Measurements from ENCODE around the gene RHBDF2. TPM values are rescaled to one million over a fixed set of nuclear protein-coding genes. Genes with fewer than 3 reads are reported as not detected.

RHBDF2 gene
- total RNA-seq, 1 donor from 2014 or later = 30.7 TPM

DNA sequence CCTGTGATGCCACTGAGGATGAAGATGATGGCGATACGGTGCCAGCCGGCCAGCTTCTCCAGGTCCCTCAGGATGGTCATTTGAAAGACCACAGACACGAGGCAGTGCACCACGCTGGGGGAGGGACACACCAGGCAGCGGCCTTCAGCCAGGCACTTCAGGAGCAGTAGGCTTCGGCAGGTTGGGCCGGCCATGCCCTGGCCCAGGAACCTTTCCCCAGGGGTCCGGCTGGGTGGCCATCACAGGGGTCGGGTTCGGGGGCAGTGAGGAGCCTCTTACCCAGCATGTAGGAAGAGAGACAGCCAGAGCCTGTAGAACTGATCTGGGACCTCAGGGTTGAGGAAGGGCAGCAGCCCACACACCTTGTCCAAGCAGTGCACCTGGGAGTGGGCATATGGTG lies 28.5 kb downstream of the RHBDF2 start:
- no peak for DNase-seq (ENCODE audit: low read depth)
- Histone ChIP-seq H3K4me1 (ENCODE audit: insufficient read depth, low read length) (no peaks in the 10 kb centered on the region), H4K20me1 (ENCODE audit: insufficient read depth, low read length) (no peaks in the 10 kb centered on the region), H3K4me3 (ENCODE audit: insufficient read depth, low read depth, low read length) (no peak overlapping the region), H3K9ac (ENCODE audit: low read length) (no peak overlapping the region), H3K36me3 (ENCODE audit: insufficient read depth, low read length) (no peaks in the 10 kb centered on the region), H3K27me3 (ENCODE audit: insufficient read depth, low read length) (no peaks in the 10 kb centered on the region), H3K4me2 (ENCODE audit: low read length) (no peak overlapping the region), H3K27ac (ENCODE audit: low read depth, low read length) (no peak overlapping the region), H3K79me2 (ENCODE audit: insufficient read depth, low read length) (no peaks in the 10 kb centered on the region), H3K9me3 (ENCODE audit: insufficient read depth, low read depth, low read length) (no peaks in the 10 kb centered on the region), H2AFZ (ENCODE audit: low read depth, low read length) (no peak overlapping the region)
- peaks cover 2% of the 10 kb centered on the region for H3K27me3 Mint-ChIP-seq (ENCODE audit: low read depth, unreplicated experiment)
- H3K36me3 Mint-ChIP-seq (ENCODE audit: low read depth, unreplicated experiment) = peaks cover 19% of the 10 kb centered on the region
- no peak overlapping the region for H3K27ac Mint-ChIP-seq (ENCODE audit: unreplicated experiment)
- no peaks in the 10 kb centered on the region for H3K9me3 Mint-ChIP-seq (ENCODE audit: unreplicated experiment)
- no peaks in the 10 kb centered on the region for H3K4me1 Mint-ChIP-seq (ENCODE audit: low read depth, unreplicated experiment)
- no peak for FAIRE-seq
- TF ChIP-seq EZH2 (IDR thresholded peaks at IDR 0.05; ENCODE audit: insufficient read depth, low read length) = no peak
- no peak overlapping the region for H3K4me3 Mint-ChIP-seq (ENCODE audit: unreplicated experiment)

GRCh38 chr17:76472258-76472645 lies 29.0 kb downstream of the RHBDF2 start:
- H3K4me1 ChIP-seq (ENCODE audit: insufficient read depth, low read length) = no peaks in the 10 kb centered on the region
- Mint-ChIP-seq H3K27me3 (ENCODE audit: low read depth, unreplicated experiment) (peaks cover 2% of the 10 kb centered on the region), H3K36me3 (ENCODE audit: low read depth, unreplicated experiment) (peaks cover 19% of the 10 kb centered on the region)

DNA sequence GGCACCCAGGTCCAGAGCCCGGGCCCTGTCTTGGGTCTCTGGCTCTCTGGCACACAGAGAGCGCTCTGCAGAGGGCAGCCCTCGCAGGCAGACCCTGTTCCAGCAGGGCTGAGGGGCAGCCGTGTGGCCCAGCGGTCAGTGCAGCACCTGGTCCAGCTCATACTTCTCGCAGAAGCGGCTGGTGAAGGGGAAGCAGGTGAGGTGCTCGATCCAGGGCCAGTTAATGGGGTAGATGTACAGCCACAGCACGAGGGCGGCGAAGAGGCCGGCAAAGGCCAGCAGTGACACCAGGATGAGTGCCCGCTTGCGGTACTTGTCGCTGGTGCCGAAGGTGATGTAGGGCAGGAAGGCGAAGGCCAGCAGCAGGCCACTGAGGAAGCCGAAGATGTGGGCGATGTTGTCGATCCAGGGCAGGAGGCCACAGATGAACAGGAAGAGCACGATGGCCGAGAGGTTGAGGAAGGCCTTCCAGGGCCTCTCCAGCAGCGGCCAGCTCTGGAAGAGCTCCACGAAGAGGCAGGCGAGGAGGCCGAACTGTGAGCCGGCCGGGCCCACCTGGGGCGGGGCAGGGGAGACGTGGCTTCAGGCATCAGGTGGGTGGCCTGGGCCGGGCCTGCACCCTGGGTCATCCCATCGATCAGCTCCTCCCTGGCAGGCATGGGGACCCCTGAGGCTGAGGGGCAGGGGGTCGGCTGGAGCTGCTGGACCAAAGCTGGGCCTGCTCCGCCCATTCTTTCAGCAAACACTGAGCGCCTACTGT lies 29.5 kb downstream of the RHBDF2 start:
- no peak for FAIRE-seq
- H3K27ac Mint-ChIP-seq (ENCODE audit: unreplicated experiment) = no peak overlapping the region
- TF ChIP-seq CTCF (IDR thresholded peaks at IDR 0.05; ENCODE audit: insufficient read depth, low read depth, low read length) (no peak), EZH2 (IDR thresholded peaks at IDR 0.05; ENCODE audit: insufficient read depth, low read length) (no peak)

More at GRCh38 chr17:76472258-76472645, 29.0 kb downstream of the RHBDF2 start:
- H2AFZ ChIP-seq (ENCODE audit: low read depth, low read length) = no peak overlapping the region
- no peaks in the 10 kb centered on the region for H3K27me3 ChIP-seq (ENCODE audit: insufficient read depth, low read length)
- Mint-ChIP-seq H3K9me3 (ENCODE audit: unreplicated experiment) (no peaks in the 10 kb centered on the region), H3K4me3 (ENCODE audit: unreplicated experiment) (no peak overlapping the region), H3K4me1 (ENCODE audit: low read depth, unreplicated experiment) (no peaks in the 10 kb centered on the region), H3K27ac (ENCODE audit: unreplicated experiment) (no peak overlapping the region)
- no peak overlapping the region for H3K9ac ChIP-seq (ENCODE audit: low read length)
- no peak overlapping the region for H3K4me3 ChIP-seq (ENCODE audit: insufficient read depth, low read depth, low read length)
- H3K36me3 ChIP-seq (ENCODE audit: insufficient read depth, low read length) = no peaks in the 10 kb centered on the region
- H3K27ac ChIP-seq (ENCODE audit: low read depth, low read length) = no peak overlapping the region
- H3K9me3 ChIP-seq (ENCODE audit: insufficient read depth, low read depth, low read length) = no peaks in the 10 kb centered on the region
- no peak overlapping the region for H3K4me2 ChIP-seq (ENCODE audit: low read length)
- H3K79me2 ChIP-seq (ENCODE audit: insufficient read depth, low read length) = no peaks in the 10 kb centered on the region
- TF ChIP-seq CTCF (IDR thresholded peaks at IDR 0.05; ENCODE audit: insufficient read depth, low read depth, low read length) (no peak), EZH2 (IDR thresholded peaks at IDR 0.05; ENCODE audit: insufficient read depth, low read length) (no peak)
- DNase-seq (ENCODE audit: low read depth) (no peak), FAIRE-seq (no peak)
- no peaks in the 10 kb centered on the region for H4K20me1 ChIP-seq (ENCODE audit: insufficient read depth, low read length)

More for the DNA sequence above, 29.5 kb downstream of the RHBDF2 start:
- H3K4me3 Mint-ChIP-seq (ENCODE audit: unreplicated experiment) = no peak overlapping the region
- Histone ChIP-seq H3K4me1 (ENCODE audit: insufficient read depth, low read length) (no peaks in the 10 kb centered on the region), H2AFZ (ENCODE audit: low read depth, low read length) (no peak overlapping the region), H3K9ac (ENCODE audit: low read length) (no peak overlapping the region), H3K9me3 (ENCODE audit: insufficient read depth, low read depth, low read length) (no peaks in the 10 kb centered on the region), H4K20me1 (ENCODE audit: insufficient read depth, low read length) (no peaks in the 10 kb centered on the region), H3K4me3 (ENCODE audit: insufficient read depth, low read depth, low read length) (no peak overlapping the region), H3K79me2 (ENCODE audit: insufficient read depth, low read length) (no peaks in the 10 kb centered on the region), H3K27ac (ENCODE audit: low read depth, low read length) (no peak overlapping the region), H3K27me3 (ENCODE audit: insufficient read depth, low read length) (no peaks in the 10 kb centered on the region), H3K4me2 (ENCODE audit: low read length) (no peak overlapping the region), H3K36me3 (ENCODE audit: insufficient read depth, low read length) (no peaks in the 10 kb centered on the region)
- no peaks in the 10 kb centered on the region for H3K4me1 Mint-ChIP-seq (ENCODE audit: low read depth, unreplicated experiment)
- no peak for DNase-seq (ENCODE audit: low read depth)
- peaks cover 2% of the 10 kb centered on the region for H3K27me3 Mint-ChIP-seq (ENCODE audit: low read depth, unreplicated experiment)
- peaks cover 19% of the 10 kb centered on the region for H3K36me3 Mint-ChIP-seq (ENCODE audit: low read depth, unreplicated experiment)
- no peaks in the 10 kb centered on the region for H3K9me3 Mint-ChIP-seq (ENCODE audit: unreplicated experiment)
